Endodermal cell (in vitro differentiated cells): ENCODE data around the gene PPP1R15A. TPM values are rescaled to one million over a fixed set of nuclear protein-coding genes. Genes with fewer than 3 reads are reported as not detected.
"Not testable (repeated sequence)": the region's sequence is repeated elsewhere in the genome, so short reads cannot be mapped to it uniquely, and the experiment has no call there.

Experiments
- DNase-seq: peaks from one replicate; pipeline ENCODE4 v3.0.0-alpha.2; 2017
- H3K27ac ChIP-seq: 2 replicates; pipeline ENCODE4 v1.5.1; 2013; ENCODE audit warnings: mild to moderate bottlenecking, low read depth, low read length, moderate library complexity
- H3K27me3 ChIP-seq: 2 replicates; pipeline ENCODE4 v1.6.1; 2013; ENCODE audit warnings: mild to moderate bottlenecking, low read length, moderate library complexity; ENCODE audit not compliant: insufficient read depth, control insufficient read depth, poor library complexity, severe bottlenecking
- H3K36me3 ChIP-seq: 2 replicates; pipeline ENCODE4 v1.7.0; 2013; ENCODE audit warnings: mild to moderate bottlenecking, low read length, moderate library complexity; ENCODE audit not compliant: control insufficient read depth, insufficient read depth
- H3K4me1 ChIP-seq: one replicate; pipeline ENCODE4 v1.7.0; 2013; ENCODE audit warnings: low read length; ENCODE audit not compliant: control insufficient read depth, insufficient read depth
- H3K4me3 ChIP-seq: 2 replicates; pipeline ENCODE4 v1.5.1; 2013; ENCODE audit warnings: mild to moderate bottlenecking, low read length, moderate library complexity
- H3K9ac ChIP-seq: 2 replicates; pipeline ENCODE4 v1.6.1; 2013; ENCODE audit warnings: mild to moderate bottlenecking, low read length, moderate library complexity; ENCODE audit not compliant: poor library complexity, severe bottlenecking; ENCODE audit errors: extremely low read depth
- H3K9me3 ChIP-seq: 2 replicates; pipeline ENCODE4 v1.6.1; 2013; ENCODE audit warnings: mild to moderate bottlenecking, low read length, moderate library complexity; ENCODE audit not compliant: control insufficient read depth
- H3K27ac Mint-ChIP-seq: 2 replicates; pipeline ENCODE4 v1.8.0; 2020; ENCODE audit warnings: mixed read lengths
- H3K27me3 Mint-ChIP-seq: 2 replicates; pipeline ENCODE4 v1.8.0; 2021; ENCODE audit warnings: mild to moderate bottlenecking, mixed read lengths; ENCODE audit not compliant: insufficient read depth
- H3K36me3 Mint-ChIP-seq: 2 replicates; pipeline ENCODE4 v1.8.0; 2020; ENCODE audit warnings: low read depth, mixed read lengths
- H3K4me1 Mint-ChIP-seq: 2 replicates; pipeline ENCODE4 v1.8.0; 2020; ENCODE audit warnings: mixed read lengths
- H3K4me3 Mint-ChIP-seq: 2 replicates; pipeline ENCODE4 v1.8.0; 2020; ENCODE audit warnings: mild to moderate bottlenecking, moderate library complexity, mixed read lengths
- H3K9me3 Mint-ChIP-seq: 2 replicates; pipeline ENCODE4 v1.8.0; 2020; ENCODE audit warnings: mild to moderate bottlenecking, mixed read lengths
- WGBS, 2 experiments: methylation state at CpG; one replicate each; pipeline versions ENCODE4 v1.1.5 to v1.1.7; 2013; ENCODE audit warnings: missing lambda C conversion rate in 2 of 2, mixed read lengths in 1 of 2; ENCODE audit not compliant: insufficient coverage in 1 of 2, insufficient read length in 1 of 2; 5-methylcytosine and 5-hydroxymethylcytosine counted together
- total RNA-seq, 2 donors: library from RNA; stranded (reverse); fragmentation: NEBNext Ultra II Directional in 1 of 2; extraction: Animal tissue kit (Norgen Biotek cat#: 25700) in 1 of 2; gene quantifications; 2 replicates in 1 of 2; 3 replicates in 1 of 2; pipeline ENCODE4 v1.2.1, GENCODE V29; 2021
- TF ChIP-seq, protein P1 (sequence below): fragments of 200-600 bp; sonication (generic); conservative IDR thresholded peaks from 2 replicates; pipeline ENCODE4 v1.5.0; 2021; ENCODE audit warnings: antibody characterized with exemption, mild to moderate bottlenecking

Gene PPP1R15A
- total RNA-seq, 2 donors from 2014 or later: 41.5 to 45.0 TPM

GRCh38 chr19:48900477-48901406 lies 28.5 kb downstream of the PPP1R15A start:
- Histone ChIP-seq H3K27me3 (no peaks in the 10 kb centered on the region), H3K36me3 (peaks cover 27% of the 10 kb centered on the region), H3K9ac (peak overlapping the region; percentile 54), H3K4me1 (no peaks in the 10 kb centered on the region), H3K27ac (peak overlapping the region; percentile 19), H3K4me3 (peak overlapping the region; percentile 86), H3K9me3 (no peaks in the 10 kb centered on the region)
- H3K4me1 Mint-ChIP-seq: peaks cover 6% of the 10 kb centered on the region
- H3K27me3 Mint-ChIP-seq: no peaks in the 10 kb centered on the region
- H3K27ac Mint-ChIP-seq: peak overlapping the region; percentile 97
- DNase-seq: peak; percentile 66
- TF ChIP-seq, protein P1, sequence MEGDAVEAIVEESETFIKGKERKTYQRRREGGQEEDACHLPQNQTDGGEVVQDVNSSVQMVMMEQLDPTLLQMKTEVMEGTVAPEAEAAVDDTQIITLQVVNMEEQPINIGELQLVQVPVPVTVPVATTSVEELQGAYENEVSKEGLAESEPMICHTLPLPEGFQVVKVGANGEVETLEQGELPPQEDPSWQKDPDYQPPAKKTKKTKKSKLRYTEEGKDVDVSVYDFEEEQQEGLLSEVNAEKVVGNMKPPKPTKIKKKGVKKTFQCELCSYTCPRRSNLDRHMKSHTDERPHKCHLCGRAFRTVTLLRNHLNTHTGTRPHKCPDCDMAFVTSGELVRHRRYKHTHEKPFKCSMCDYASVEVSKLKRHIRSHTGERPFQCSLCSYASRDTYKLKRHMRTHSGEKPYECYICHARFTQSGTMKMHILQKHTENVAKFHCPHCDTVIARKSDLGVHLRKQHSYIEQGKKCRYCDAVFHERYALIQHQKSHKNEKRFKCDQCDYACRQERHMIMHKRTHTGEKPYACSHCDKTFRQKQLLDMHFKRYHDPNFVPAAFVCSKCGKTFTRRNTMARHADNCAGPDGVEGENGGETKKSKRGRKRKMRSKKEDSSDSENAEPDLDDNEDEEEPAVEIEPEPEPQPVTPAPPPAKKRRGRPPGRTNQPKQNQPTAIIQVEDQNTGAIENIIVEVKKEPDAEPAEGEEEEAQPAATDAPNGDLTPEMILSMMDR: no peak
- peaks cover 27% of the 10 kb centered on the region for H3K36me3 Mint-ChIP-seq
- H3K9me3 Mint-ChIP-seq: no peaks in the 10 kb centered on the region
- 32 to 44% methylated on average over 8 to 20 of the region's 24 CpGs for WGBS, 2 experiments
- H3K4me3 Mint-ChIP-seq: peak overlapping the region; percentile 93

DNA sequence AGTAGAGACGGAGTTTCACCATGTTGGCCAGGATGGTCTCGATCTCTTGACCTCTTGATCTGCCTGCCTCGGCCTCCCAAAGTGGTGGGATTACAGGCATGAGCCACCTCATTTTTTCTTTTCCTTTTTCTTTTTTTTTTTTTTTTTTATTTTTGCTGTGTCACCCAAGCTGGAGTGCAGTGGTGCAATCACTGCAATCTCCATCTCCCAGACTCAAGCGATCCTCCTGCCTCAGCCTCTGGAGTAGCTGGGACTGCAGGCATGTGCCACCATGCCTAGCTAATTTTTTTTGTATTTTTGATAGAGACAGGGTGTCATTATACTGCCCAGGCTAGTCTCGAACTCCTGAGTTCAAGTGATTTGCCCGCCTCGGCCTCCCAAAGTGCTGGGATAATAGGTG lies 30.1 kb downstream of the PPP1R15A start:
- not testable (repeated sequence) for H3K4me1 Mint-ChIP-seq, H3K27me3 Mint-ChIP-seq, DNase-seq, H3K9me3 Mint-ChIP-seq, H3K4me1 ChIP-seq, H3K9me3 ChIP-seq, H3K27ac ChIP-seq, H3K4me3 Mint-ChIP-seq, H3K9ac ChIP-seq, H3K27ac Mint-ChIP-seq, H3K4me3 ChIP-seq, H3K27me3 ChIP-seq
- H3K36me3 Mint-ChIP-seq: peaks cover 38% of the 10 kb centered on the region
- peaks cover 37% of the 10 kb centered on the region for H3K36me3 ChIP-seq
- 92 to 97% methylated on average over 6 to 7 of the region's 7 CpGs for WGBS, 2 experiments

- not testable (repeated sequence) for H3K4me1 ChIP-seq, H3K4me3 ChIP-seq, H3K9me3 ChIP-seq, H3K27ac ChIP-seq, H3K4me3 Mint-ChIP-seq, H3K27me3 Mint-ChIP-seq, DNase-seq, H3K4me1 Mint-ChIP-seq, H3K27ac Mint-ChIP-seq, H3K9me3 Mint-ChIP-seq, H3K27me3 ChIP-seq, H3K9ac ChIP-seq
- H3K36me3 ChIP-seq: peaks cover 40% of the 10 kb centered on the region
- H3K36me3 Mint-ChIP-seq: peaks cover 50% of the 10 kb centered on the region
Measured at GRCh38 chr19:48903788-48904187, 31.6 kb downstream of the PPP1R15A start.

- Histone ChIP-seq H3K4me1 (no peaks in the 10 kb centered on the region), H3K4me3 (no peak overlapping the region), H3K9ac (no peak overlapping the region), H3K9me3 (no peaks in the 10 kb centered on the region), H3K27ac (no peak overlapping the region), H3K27me3 (no peaks in the 10 kb centered on the region), H3K36me3 (peaks cover 49% of the 10 kb centered on the region)
- TF ChIP-seq, protein P1: no peak
- 96 to 97% methylated on average over 7 to 10 of the region's 14 CpGs for WGBS, 2 experiments
- no peaks in the 10 kb centered on the region for H3K27me3 Mint-ChIP-seq
- no peak overlapping the region for H3K27ac Mint-ChIP-seq
- peaks cover 62% of the 10 kb centered on the region for H3K36me3 Mint-ChIP-seq
- no peak for DNase-seq
- peaks cover 6% of the 10 kb centered on the region for H3K4me1 Mint-ChIP-seq
- no peaks in the 10 kb centered on the region for H3K9me3 Mint-ChIP-seq
- no peak overlapping the region for H3K4me3 Mint-ChIP-seq
Measured at GRCh38 chr19:48905664-48906063, 33.4 kb downstream of the PPP1R15A start.
